MM.1S (cell line): ENCODE results near the gene PLCB4.

Experiments
- EZH2 ChIP-seq: fragments of 300-600 bp; sonication (generic); optimal IDR thresholded peaks from 2 replicates; pipeline ENCODE3; 2017; ENCODE audit warnings: low read depth, mild to moderate bottlenecking, antibody characterized with exemption, low read length, mixed read lengths
- TF ChIP-seq, protein P1 (sequence below): fragments of 300-600 bp; sonication (generic); IDR thresholded peaks from 2 replicates; pipeline ENCODE4 v1.5.1; 2016; ENCODE audit warnings: antibody characterized with exemption, low read length, mixed read lengths

GRCh38 chr20:9403448-9403847, 334.6 kb downstream of the PLCB4 start:
- TF ChIP-seq, protein P1, sequence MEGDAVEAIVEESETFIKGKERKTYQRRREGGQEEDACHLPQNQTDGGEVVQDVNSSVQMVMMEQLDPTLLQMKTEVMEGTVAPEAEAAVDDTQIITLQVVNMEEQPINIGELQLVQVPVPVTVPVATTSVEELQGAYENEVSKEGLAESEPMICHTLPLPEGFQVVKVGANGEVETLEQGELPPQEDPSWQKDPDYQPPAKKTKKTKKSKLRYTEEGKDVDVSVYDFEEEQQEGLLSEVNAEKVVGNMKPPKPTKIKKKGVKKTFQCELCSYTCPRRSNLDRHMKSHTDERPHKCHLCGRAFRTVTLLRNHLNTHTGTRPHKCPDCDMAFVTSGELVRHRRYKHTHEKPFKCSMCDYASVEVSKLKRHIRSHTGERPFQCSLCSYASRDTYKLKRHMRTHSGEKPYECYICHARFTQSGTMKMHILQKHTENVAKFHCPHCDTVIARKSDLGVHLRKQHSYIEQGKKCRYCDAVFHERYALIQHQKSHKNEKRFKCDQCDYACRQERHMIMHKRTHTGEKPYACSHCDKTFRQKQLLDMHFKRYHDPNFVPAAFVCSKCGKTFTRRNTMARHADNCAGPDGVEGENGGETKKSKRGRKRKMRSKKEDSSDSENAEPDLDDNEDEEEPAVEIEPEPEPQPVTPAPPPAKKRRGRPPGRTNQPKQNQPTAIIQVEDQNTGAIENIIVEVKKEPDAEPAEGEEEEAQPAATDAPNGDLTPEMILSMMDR: no peak
- TF ChIP-seq EZH2: no peak
